B cell (primary cell): ENCODE results near the gene KLHL22.

Experiments
- CTCF ChIP-seq: fragments of 200-600 bp; IDR thresholded peaks from one replicate; pipeline ENCODE4 v1.8.0; 2022; ENCODE audit warnings: antibody characterized with exemption, mild to moderate bottlenecking
- EZH2 ChIP-seq: IDR thresholded peaks from 2 replicates; pipeline ENCODE4 v1.6.1; 2012; ENCODE audit warnings: borderline replicate concordance, low read depth, mild to moderate bottlenecking, moderate library complexity, low read length; ENCODE audit not compliant: insufficient read depth, poor library complexity, severe bottlenecking

DNA sequence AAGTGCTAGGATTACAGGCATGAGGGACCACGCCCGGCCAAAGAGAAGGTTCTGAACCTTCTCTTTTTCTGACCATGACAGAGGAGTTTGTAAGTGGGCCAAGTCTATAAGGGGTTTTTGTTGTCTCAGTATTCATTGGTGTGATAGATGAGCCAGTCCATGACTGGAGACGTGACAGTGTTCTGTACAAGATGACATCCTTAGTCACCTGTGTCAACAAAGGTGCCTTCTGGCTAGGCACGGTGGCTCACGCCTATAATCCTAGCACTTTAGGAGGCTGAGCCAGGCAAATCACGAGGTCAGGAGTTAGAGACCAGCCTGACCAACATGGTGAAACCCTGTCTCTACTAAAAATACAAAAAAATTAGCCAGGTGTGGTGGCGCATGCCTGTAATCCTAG lies 4.2 kb upstream of the KLHL22 start:
- TF ChIP-seq CTCF (no peak), EZH2 (no peak)
